Measurements from ENCODE around the gene MUCL1. TPM values are rescaled to one million over a fixed set of nuclear protein-coding genes. Genes with fewer than 3 reads are reported as not detected.

MUCL1 gene
- total RNA-seq, 1 donor from 2014 or later, result not detected

DNA sequence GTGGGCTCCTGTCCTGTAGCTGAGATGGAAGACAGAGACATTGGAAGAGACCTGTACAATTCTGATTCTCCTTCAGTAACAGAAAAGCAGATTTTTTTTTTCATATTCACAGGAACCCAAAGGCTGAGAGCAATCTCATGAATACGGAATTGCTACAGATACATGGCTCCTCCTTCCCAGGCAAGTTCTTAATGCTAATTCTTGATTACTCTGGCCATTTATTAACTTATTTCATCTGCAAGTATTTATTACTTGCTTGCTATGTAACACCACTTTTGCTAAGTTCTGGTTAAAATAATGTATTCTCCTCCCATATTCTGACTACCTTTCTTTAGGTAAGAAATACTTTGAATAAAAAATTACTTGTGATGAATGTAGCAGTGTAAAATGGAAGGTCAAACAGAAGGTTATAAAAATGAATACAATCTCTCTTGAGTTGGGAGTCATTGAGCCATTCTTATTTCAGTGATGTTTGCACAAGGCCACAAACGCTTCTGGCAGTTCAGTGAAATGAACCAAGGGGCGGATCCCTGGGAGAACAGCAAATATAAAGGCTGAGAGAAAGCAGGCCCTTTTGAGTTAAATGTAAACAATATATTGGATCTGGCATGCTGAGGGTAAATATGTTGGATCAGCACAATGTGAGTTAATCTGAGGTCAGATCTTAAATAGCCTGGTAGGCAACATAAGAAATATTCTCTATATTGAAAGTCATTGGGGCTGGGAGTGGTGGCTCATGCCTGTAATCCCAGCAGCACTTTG, 37.6 kb downstream of the MUCL1 start:
- Histone ChIP-seq H3K9me3 (ENCODE audit: insufficient read depth, low read depth, low read length) (no peaks in the 10 kb centered on the region), H3K27ac (ENCODE audit: low read depth, low read length) (no peak overlapping the region), H3K4me2 (ENCODE audit: low read length) (no peak overlapping the region), H4K20me1 (ENCODE audit: insufficient read depth, low read length) (no peaks in the 10 kb centered on the region), H3K79me2 (ENCODE audit: insufficient read depth, low read length) (no peaks in the 10 kb centered on the region), H3K4me3 (ENCODE audit: insufficient read depth, low read depth, low read length) (no peak overlapping the region), H3K4me1 (ENCODE audit: insufficient read depth, low read length) (no peaks in the 10 kb centered on the region), H3K9ac (ENCODE audit: low read length) (no peak overlapping the region), H3K27me3 (ENCODE audit: insufficient read depth, low read length) (no peaks in the 10 kb centered on the region), H3K36me3 (ENCODE audit: insufficient read depth, low read length) (no peaks in the 10 kb centered on the region), H2AFZ (ENCODE audit: low read depth, low read length) (no peak overlapping the region)
- H3K27me3 Mint-ChIP-seq (ENCODE audit: low read depth, unreplicated experiment), result no peaks in the 10 kb centered on the region
- no peaks in the 10 kb centered on the region for H3K4me1 Mint-ChIP-seq (ENCODE audit: low read depth, unreplicated experiment)
- no peak for FAIRE-seq
- H3K4me3 Mint-ChIP-seq (ENCODE audit: unreplicated experiment), result no peak overlapping the region
- TF ChIP-seq CTCF (IDR thresholded peaks at IDR 0.05; ENCODE audit: insufficient read depth, low read depth, low read length) (no peak), EZH2 (IDR thresholded peaks at IDR 0.05; ENCODE audit: insufficient read depth, low read length) (no peak)
- H3K27ac Mint-ChIP-seq (ENCODE audit: unreplicated experiment), result no peak overlapping the region
- no peaks in the 10 kb centered on the region for H3K9me3 Mint-ChIP-seq (ENCODE audit: unreplicated experiment)
- no peak for DNase-seq (ENCODE audit: low read depth)
- no peaks in the 10 kb centered on the region for H3K36me3 Mint-ChIP-seq (ENCODE audit: low read depth, unreplicated experiment)

Other genes starting within 250 kb of the MUCL1 start
- gene LACRT, start 219.6 kb upstream of the MUCL1 start, total RNA-seq, result not detected in 2 replicates
- not detected in 2 replicates for gene DCD, start 206.2 kb upstream of the MUCL1 start, total RNA-seq
- 0.23 and 0.55 TPM in 2 replicates for gene TESPA1, start 130.2 kb downstream of the MUCL1 start, total RNA-seq
- not detected in 2 replicates for gene NEUROD4, start 165.5 kb downstream of the MUCL1 start, total RNA-seq